Activated effector memory CD4-positive, alpha-beta T cell treated with Interleukin-2 at 50 U/mL for 16 hours (primary cell): ENCODE measurements around the gene INVS.
"Not testable (repeated sequence)": the region's sequence is repeated elsewhere in the genome, so short reads cannot be mapped to it uniquely, and the experiment has no call there.

ENCODE experiments used
- DNase-seq: peaks from one replicate; pipeline ENCODE4 v3.0.0-alpha.2; 2020

INVS gene

GRCh38 chr9:100285080-100285479, 186.0 kb downstream of the INVS start:
- no peak for DNase-seq

- DNase-seq = no peak
Measured at GRCh38 chr9:100285601-100286000, 186.6 kb downstream of the INVS start.

- DNase-seq = no peak
Measured at GRCh38 chr9:100286257-100286656, 187.2 kb downstream of the INVS start.

GRCh38 chr9:100287186-100287585, 188.1 kb downstream of the INVS start:
- no peak for DNase-seq

- no peak for DNase-seq
Measured at GRCh38 chr9:100290714-100291113, 191.7 kb downstream of the INVS start.

GRCh38 chr9:100292414-100292813, 193.4 kb downstream of the INVS start:
- DNase-seq = no peak

GRCh38 chr9:100294341-100294740, 195.3 kb downstream of the INVS start:
- DNase-seq = no peak

GRCh38 chr9:100294806-100295205, 195.8 kb downstream of the INVS start:
- DNase-seq = no peak

- DNase-seq = no peak
Measured at GRCh38 chr9:100295240-100295639, 196.2 kb downstream of the INVS start.

GRCh38 chr9:100296407-100296806, 197.4 kb downstream of the INVS start:
- no peak for DNase-seq

GRCh38 chr9:100298378-100298777, 199.3 kb downstream of the INVS start:
- no peak for DNase-seq

- no peak for DNase-seq
Measured at GRCh38 chr9:100303747-100304146, 204.7 kb downstream of the INVS start.

- no peak for DNase-seq
Measured at GRCh38 chr9:100306283-100306682, 207.2 kb downstream of the INVS start.

GRCh38 chr9:100307080-100307479, 208.0 kb downstream of the INVS start:
- DNase-seq = no peak

GRCh38 chr9:100308965-100309564, 210.0 kb downstream of the INVS start:
- no peak for DNase-seq

GRCh38 chr9:100309992-100310391, 210.9 kb downstream of the INVS start:
- no peak for DNase-seq

- no peak for DNase-seq
Measured at GRCh38 chr9:100315561-100315960, 216.5 kb downstream of the INVS start.

GRCh38 chr9:100317706-100318105, 218.7 kb downstream of the INVS start:
- DNase-seq = no peak

GRCh38 chr9:100322954-100323536, 224.0 kb downstream of the INVS start:
- no peak for DNase-seq

- no peak for DNase-seq
Measured at GRCh38 chr9:100324594-100325200, 225.7 kb downstream of the INVS start.

- DNase-seq = not testable (repeated sequence)
Measured at GRCh38 chr9:100338736-100339135, 239.7 kb downstream of the INVS start.

GRCh38 chr9:100340224-100340623, 241.2 kb downstream of the INVS start:
- DNase-seq = no peak

- DNase-seq = no peak
Measured at GRCh38 chr9:100341889-100342288, 242.8 kb downstream of the INVS start.

- DNase-seq = no peak
Measured at GRCh38 chr9:100346836-100347235, 247.8 kb downstream of the INVS start.

GRCh38 chr9:100350188-100350587, 251.1 kb downstream of the INVS start:
- DNase-seq = no peak
